Measurements from ENCODE around the gene ALDH3A2.

GRCh38 chr17:19705201-19705600 is 56.6 kb downstream of the ALDH3A2 start:
- no peak for TF ChIP-seq ZNF565 (CRISPR knock-in tag; conservative IDR thresholded peaks at IDR 0.05; ENCODE audit: low read depth)
- TF ChIP-seq, protein P1, sequence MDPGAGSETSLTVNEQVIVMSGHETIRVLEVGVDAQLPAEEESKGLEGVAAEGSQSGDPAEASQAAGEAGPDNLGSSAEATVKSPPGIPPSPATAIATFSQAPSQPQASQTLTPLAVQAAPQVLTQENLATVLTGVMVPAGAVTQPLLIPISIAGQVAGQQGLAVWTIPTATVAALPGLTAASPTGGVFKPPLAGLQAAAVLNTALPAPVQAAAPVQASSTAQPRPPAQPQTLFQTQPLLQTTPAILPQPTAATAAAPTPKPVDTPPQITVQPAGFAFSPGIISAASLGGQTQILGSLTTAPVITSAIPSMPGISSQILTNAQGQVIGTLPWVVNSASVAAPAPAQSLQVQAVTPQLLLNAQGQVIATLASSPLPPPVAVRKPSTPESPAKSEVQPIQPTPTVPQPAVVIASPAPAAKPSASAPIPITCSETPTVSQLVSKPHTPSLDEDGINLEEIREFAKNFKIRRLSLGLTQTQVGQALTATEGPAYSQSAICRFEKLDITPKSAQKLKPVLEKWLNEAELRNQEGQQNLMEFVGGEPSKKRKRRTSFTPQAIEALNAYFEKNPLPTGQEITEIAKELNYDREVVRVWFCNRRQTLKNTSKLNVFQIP (CRISPR knock-in tag; IDR thresholded peaks at IDR 0.05; ENCODE audit: borderline replicate concordance, low read depth): no peak
- TF ChIP-seq, protein P2, sequence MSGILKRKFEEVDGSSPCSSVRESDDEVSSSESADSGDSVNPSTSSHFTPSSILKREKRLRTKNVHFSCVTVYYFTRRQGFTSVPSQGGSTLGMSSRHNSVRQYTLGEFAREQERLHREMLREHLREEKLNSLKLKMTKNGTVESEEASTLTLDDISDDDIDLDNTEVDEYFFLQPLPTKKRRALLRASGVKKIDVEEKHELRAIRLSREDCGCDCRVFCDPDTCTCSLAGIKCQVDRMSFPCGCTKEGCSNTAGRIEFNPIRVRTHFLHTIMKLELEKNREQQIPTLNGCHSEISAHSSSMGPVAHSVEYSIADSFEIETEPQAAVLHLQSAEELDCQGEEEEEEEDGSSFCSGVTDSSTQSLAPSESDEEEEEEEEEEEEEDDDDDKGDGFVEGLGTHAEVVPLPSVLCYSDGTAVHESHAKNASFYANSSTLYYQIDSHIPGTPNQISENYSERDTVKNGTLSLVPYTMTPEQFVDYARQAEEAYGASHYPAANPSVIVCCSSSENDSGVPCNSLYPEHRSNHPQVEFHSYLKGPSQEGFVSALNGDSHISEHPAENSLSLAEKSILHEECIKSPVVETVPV (CRISPR knock-in tag; IDR thresholded peaks at IDR 0.05): no peak
- no peak for TF ChIP-seq ZFP30 (CRISPR knock-in tag; IDR thresholded peaks at IDR 0.05)
- TF ChIP-seq ISL1 (CRISPR knock-in tag; IDR thresholded peaks at IDR 0.05): no peak
- no peak for TF ChIP-seq RARB (CRISPR knock-in tag; IDR thresholded peaks at IDR 0.05)
- no peak for TF ChIP-seq PATZ1 (CRISPR knock-in tag; IDR thresholded peaks at IDR 0.05; ENCODE audit: borderline replicate concordance)
- no peak for TF ChIP-seq SNAI2 (CRISPR knock-in tag; IDR thresholded peaks at IDR 0.05)
- no peak for TF ChIP-seq CSDC2 (CRISPR knock-in tag; IDR thresholded peaks at IDR 0.05)
- TF ChIP-seq, protein P3, sequence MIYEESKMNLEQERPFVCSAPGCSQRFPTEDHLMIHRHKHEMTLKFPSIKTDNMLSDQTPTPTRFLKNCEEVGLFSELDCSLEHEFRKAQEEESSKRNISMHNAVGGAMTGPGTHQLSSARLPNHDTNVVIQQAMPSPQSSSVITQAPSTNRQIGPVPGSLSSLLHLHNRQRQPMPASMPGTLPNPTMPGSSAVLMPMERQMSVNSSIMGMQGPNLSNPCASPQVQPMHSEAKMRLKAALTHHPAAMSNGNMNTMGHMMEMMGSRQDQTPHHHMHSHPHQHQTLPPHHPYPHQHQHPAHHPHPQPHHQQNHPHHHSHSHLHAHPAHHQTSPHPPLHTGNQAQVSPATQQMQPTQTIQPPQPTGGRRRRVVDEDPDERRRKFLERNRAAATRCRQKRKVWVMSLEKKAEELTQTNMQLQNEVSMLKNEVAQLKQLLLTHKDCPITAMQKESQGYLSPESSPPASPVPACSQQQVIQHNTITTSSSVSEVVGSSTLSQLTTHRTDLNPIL (CRISPR knock-in tag; IDR thresholded peaks at IDR 0.05; ENCODE audit: low read depth): no peak
- TF ChIP-seq ZFP3 (CRISPR knock-in tag; IDR thresholded peaks at IDR 0.05): no peak
- TF ChIP-seq ZC3H10 (CRISPR knock-in tag; IDR thresholded peaks at IDR 0.05): no peak
- TF ChIP-seq ESRRG (CRISPR knock-in tag; IDR thresholded peaks at IDR 0.05): no peak

Data from SK-N-SH treated with all-trans-retinoic acid at 6 μM for 48 hours (cell line).